ENCODE measurements around the gene GFAP.

DNA sequence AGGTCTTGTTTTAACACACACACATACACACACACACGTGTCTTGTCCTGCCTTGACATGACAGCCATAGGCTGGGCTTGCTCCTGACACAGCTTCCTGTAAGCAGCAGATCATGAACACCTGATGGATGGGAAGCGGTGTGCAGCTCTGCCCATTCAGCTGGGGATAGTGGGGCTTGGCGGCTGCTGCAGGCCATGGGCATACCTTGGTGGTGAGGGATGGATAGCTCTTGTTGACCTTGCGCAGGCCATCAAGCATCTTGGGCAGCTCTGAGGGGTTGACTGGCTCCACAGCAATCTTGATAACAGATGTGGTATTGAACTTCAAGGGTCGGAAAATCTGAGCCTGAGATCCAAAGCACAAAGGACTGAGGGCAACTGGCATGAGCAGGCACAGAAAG, 55.6 kb downstream of the GFAP start:
- TF ChIP-seq, protein P1, sequence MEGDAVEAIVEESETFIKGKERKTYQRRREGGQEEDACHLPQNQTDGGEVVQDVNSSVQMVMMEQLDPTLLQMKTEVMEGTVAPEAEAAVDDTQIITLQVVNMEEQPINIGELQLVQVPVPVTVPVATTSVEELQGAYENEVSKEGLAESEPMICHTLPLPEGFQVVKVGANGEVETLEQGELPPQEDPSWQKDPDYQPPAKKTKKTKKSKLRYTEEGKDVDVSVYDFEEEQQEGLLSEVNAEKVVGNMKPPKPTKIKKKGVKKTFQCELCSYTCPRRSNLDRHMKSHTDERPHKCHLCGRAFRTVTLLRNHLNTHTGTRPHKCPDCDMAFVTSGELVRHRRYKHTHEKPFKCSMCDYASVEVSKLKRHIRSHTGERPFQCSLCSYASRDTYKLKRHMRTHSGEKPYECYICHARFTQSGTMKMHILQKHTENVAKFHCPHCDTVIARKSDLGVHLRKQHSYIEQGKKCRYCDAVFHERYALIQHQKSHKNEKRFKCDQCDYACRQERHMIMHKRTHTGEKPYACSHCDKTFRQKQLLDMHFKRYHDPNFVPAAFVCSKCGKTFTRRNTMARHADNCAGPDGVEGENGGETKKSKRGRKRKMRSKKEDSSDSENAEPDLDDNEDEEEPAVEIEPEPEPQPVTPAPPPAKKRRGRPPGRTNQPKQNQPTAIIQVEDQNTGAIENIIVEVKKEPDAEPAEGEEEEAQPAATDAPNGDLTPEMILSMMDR (IDR thresholded peaks at IDR 0.05), result no peak
- TF ChIP-seq, protein P2, sequence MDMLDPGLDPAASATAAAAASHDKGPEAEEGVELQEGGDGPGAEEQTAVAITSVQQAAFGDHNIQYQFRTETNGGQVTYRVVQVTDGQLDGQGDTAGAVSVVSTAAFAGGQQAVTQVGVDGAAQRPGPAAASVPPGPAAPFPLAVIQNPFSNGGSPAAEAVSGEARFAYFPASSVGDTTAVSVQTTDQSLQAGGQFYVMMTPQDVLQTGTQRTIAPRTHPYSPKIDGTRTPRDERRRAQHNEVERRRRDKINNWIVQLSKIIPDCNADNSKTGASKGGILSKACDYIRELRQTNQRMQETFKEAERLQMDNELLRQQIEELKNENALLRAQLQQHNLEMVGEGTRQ (IDR thresholded peaks at IDR 0.05; ENCODE audit: borderline replicate concordance, low read depth, low read length), result no peak
- TF ChIP-seq TAF1 (IDR thresholded peaks at IDR 0.05; ENCODE audit: borderline replicate concordance, low read depth, low read length) (no peak), EP300 (IDR thresholded peaks at IDR 0.05; ENCODE audit: borderline replicate concordance in 1 of 2, low read depth in 1 of 2, low read length in 1 of 2) (no peak), NFIC (IDR thresholded peaks at IDR 0.05; ENCODE audit: borderline replicate concordance) (no peak), YY1 (IDR thresholded peaks at IDR 0.05; ENCODE audit: low read depth) (no peak), EZH2phosphoT487 (IDR thresholded peaks at IDR 0.05; ENCODE audit: borderline replicate concordance, low read depth) (no peak)
- TF ChIP-seq, protein P3, sequence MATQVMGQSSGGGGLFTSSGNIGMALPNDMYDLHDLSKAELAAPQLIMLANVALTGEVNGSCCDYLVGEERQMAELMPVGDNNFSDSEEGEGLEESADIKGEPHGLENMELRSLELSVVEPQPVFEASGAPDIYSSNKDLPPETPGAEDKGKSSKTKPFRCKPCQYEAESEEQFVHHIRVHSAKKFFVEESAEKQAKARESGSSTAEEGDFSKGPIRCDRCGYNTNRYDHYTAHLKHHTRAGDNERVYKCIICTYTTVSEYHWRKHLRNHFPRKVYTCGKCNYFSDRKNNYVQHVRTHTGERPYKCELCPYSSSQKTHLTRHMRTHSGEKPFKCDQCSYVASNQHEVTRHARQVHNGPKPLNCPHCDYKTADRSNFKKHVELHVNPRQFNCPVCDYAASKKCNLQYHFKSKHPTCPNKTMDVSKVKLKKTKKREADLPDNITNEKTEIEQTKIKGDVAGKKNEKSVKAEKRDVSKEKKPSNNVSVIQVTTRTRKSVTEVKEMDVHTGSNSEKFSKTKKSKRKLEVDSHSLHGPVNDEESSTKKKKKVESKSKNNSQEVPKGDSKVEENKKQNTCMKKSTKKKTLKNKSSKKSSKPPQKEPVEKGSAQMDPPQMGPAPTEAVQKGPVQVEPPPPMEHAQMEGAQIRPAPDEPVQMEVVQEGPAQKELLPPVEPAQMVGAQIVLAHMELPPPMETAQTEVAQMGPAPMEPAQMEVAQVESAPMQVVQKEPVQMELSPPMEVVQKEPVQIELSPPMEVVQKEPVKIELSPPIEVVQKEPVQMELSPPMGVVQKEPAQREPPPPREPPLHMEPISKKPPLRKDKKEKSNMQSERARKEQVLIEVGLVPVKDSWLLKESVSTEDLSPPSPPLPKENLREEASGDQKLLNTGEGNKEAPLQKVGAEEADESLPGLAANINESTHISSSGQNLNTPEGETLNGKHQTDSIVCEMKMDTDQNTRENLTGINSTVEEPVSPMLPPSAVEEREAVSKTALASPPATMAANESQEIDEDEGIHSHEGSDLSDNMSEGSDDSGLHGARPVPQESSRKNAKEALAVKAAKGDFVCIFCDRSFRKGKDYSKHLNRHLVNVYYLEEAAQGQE (IDR thresholded peaks at IDR 0.05; ENCODE audit: low read depth, low read length), result no peak
- TF ChIP-seq, protein P4, sequence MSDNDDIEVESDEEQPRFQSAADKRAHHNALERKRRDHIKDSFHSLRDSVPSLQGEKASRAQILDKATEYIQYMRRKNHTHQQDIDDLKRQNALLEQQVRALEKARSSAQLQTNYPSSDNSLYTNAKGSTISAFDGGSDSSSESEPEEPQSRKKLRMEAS (IDR thresholded peaks at IDR 0.05; ENCODE audit: low read depth), result no peak

All from SK-N-SH (cell line).